ENCODE results near the gene C8B.

Gene C8B

DNA sequence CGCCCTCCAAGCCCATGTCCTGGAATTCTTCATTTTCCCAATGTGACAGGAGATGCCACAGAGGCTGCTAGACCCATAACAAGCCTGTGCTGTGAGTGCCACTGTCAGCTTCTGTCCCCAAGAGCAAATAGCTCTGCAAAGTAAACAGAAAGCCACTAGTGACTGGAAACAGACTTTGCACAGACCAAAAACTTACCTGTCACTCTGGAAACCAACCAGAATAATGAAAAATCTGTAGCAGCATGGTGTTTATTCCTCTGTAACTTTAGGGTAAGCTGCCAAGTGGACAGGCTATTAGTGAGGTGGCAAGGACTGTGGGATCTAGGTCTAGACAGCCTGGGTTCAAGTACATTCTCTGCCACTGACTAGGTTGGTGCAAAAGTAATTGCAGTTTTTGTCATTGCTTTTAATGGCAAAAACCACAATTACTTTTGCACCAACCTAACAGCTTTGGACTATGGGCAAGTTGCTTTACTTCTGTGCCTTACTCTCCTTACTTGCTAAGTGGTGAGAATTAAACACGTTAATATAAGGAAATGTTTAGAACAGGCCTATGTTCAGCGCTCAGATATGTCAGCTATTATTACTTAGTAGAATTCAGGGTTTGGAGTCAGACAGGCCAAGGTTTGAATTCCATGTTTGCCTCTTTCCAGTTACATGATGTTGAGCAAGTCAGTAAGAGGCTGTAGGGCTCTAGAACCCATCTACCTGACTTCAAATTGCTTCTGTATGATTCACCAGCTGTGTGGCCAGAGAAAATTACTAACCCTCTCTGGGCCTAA lies at the start of gene C8B:
TSS of gene C8B (minus strand) at position 100 of the 782 bp plus-strand sequence. CDS start at position 33, 67 bp downstream.
- no peak for DNase-seq (ENCODE audit: low read depth)

DNA sequence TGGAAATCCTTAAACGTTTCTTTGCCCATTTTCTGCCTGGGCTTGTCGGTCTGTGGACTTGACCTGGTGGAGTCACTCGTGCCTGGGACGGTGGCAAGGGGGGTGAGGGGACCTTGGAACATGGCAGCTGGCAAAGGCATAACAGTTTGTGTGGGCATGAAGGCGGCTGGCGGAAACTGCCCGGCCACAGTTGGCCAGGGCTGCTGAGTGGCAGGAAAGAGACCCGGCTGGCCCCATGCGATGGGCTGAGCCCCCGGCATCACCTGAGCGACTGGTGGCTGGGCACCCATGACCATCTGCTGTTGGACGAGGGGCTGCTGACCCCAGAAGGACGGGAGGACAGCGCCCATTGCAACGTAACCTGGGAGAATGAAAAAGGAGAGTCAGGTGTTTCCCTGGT lies 49.3 kb upstream of the C8B start:
- DNase-seq (ENCODE audit: low read depth) = no peak

DNA sequence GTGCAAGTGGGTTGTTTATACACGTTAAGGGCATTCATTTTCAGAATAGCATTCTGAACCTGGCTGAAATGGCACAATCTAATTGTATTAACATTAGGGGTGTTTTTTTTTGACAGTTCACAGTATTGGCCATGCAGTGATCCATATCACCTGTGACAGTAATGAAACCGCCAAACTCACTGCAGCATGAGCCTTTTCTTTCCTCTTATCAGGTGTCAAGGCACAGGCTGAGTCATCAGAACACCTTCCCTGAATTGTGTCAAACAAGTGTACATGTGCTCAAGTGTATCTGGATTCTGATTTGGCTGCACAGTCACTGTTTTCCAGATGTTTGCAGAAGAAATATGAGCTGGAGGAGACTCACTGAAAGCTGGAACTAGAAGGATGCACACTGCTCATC lies 47.7 kb upstream of the C8B start:
- DNase-seq (ENCODE audit: low read depth) = no peak

DNA sequence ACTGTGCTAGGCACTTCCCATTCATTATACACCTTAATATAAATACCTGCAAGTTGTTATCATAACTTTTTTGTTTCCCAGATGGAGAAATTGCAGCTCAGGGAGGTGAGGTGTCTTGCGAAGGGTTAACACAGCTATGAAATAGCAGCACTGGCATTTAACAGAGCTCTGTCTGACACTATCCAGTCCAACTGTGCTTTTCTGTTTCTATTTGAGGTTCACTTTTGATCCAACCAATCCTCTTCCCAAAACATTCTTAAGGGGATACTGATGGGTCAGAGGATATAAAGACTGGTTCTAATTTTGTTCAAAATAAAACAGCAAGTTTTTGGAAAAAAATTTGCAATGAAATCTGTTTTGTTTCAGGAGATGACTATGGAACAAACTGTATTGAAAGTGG lies 46.5 kb upstream of the C8B start:
- no peak for DNase-seq (ENCODE audit: low read depth)

DNA sequence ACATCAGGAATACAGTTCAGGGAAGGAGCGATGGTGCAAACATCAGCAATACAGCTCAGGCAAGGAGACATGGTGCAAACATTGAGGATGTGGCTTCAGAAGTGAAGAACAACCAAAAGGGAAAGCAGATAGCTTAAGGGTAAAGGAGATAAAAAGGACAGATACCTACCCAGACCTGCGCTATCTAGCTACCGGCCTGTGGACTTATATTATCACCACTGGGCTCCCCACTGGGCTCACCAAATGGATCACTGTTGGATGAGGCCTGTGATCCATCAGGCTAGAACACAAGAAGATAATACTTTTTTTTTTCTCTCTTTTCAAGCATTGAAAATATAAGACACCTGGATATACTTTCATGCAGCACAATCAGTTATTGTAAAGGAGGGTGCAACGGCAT lies 44.7 kb upstream of the C8B start:
- no peak for DNase-seq (ENCODE audit: low read depth)

DNA sequence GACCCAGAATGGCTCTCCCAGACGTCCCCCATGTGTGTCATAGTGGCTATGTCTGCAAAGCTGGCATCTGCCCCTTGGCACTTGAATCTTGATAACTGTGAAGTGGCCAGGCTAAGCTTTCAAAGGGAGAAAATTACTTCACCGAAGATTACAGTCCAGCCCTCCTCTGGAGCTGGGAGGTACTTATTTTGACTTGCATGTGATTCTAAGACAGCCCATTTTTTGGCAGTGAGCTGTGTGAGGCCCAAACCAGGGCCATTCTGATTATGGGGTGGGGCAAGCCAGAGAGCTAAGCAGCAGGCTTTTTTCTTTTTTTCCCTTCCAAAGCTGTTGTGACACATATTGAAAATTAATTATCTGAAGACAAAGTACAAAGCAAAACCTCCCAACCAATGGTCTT lies 42.1 kb upstream of the C8B start:
- no peak for DNase-seq (ENCODE audit: low read depth)

DNA sequence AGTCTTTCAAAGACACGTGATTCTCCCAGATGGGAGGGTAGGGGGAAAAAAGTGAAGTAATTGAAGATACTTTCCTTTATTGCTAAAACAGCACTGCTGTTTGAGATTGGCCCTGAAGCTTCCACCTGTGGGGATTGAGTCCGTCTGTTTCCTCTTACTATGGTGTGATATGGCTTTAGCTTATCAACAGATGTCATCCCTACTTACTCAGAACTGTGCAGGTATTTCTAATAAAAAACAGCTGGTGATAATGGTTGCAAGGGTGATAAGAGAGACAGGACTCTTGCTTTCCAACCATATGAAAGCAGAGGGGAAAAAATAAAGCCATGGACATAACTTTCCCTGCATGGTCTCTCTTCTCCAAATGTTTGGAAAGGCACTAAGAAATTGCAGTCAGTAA lies 41.7 kb upstream of the C8B start:
- no peak for DNase-seq (ENCODE audit: low read depth)

DNA sequence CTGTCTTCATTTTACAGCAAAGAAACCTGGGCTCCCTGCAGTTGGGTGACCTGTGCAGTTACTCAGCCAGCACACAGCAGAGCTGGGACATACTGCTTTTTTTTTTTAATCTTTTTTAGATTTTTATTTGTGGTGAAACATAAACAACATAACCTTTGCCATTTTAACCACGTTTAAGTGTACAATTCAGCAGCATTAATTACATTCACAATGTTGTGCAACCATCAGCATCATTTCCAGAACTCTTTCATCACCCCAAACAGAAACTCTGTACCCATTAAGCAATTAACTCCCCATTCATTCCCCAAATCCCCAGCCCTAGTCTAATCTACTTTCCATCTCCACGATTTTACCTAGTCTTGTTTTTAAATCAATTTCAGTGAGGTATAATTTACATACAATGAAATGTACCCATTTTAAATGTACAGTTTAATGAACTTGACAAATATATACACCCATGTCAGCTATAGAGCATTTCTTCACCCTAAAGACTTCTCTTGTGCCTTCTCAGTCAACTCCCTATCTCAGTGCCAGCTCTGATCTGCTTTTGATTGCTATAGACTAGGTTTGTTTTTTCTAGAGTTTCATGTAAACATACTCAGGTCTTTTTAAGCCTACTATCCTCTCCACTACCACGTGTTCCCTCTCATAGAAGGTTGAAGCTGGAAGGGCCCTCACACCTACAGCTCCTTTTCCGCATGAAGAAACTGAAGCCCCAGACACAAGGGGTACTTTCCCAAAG lies 37.8 kb upstream of the C8B start:
- DNase-seq (ENCODE audit: low read depth) = no peak

DNA sequence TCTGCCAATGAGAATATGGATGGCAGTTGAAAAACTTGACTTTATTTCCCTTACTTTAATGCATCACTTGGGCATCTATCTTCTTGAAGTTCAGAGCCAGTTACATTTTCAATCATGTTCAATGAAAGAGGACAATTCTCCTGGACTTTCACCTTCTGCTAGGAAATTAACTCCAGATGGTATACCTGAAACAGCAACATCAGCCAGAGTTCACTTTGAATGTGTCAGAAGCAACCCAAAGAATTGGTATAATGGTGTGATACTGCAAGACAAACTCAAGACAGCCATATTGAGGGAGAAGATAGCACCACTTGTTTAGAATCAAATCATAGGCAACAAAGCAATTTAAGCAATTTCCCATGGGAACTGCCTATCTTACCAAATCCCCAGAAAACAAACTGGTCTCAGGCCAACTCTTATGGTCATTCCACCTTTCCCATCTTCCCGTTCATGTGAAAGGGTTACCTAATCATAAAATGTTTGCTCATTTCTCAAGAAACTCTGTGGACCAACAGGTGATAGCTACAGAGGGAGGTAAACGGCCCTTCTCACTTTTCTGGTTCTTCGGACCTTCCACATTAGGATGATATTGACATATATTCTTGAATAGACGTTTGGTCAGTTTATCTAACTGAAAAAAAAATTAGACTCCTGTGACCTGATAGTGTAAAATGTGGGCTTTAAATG lies 29.7 kb upstream of the C8B start:
- no peak for DNase-seq (ENCODE audit: low read depth)

DNA sequence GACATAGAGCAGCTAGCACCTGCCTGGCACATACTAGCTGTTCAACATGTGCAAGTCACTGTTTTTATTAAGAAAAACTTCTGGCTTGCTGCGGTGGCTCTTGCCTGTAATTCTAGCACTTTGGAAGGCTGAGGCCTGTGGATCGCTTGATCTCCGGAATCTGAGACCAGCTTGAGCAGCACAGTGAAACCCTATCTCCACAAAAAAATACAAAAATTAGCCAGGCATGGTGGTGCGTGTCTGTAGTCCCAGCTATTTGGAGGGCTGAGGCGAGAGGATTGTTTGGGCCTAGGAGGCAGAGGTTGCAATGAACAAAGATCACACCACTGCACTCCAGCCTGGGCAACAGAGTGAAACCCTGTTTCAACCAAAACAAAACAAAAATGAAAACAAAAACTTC lies 27.7 kb upstream of the C8B start:
- DNase-seq (ENCODE audit: low read depth) = no peak

DNA sequence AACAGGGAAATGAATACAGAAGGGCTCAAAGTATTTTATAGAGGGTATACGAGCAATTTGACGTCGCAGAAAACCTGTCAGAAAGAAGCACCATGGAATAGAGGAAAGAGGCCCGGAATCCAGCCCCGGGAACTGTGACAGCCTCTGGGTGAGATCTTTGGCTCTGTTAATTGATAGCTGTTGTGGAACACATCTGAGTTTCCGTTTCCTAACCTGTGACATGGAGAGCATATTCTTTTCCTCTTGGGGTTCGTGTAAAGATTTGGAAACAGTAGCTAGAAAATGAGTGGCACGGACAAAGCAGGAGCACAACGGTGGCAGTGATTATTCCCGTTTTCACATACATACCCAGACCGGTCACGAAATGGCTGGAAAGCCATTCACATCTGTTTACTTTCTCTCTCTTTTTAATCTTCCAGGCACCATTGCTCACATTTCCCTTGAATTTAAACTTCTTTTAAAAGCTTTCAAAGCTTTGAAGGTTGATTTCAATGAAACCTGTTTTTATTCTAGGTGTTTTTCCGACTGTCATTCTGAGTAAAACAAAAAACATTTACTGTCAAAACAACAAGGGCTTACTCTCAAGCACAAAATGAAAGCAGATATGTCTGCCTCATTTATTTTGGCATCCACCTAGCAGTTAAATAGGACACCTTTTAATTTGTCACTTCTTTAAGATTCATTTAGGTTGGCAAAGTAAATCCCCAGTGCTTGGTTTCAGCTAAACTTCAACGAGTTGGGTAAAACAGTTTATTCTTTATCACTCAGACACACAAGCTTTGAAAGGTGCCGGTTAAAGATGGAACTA lies 26.7 kb upstream of the C8B start:
- DNase-seq (ENCODE audit: low read depth) = no peak

DNA sequence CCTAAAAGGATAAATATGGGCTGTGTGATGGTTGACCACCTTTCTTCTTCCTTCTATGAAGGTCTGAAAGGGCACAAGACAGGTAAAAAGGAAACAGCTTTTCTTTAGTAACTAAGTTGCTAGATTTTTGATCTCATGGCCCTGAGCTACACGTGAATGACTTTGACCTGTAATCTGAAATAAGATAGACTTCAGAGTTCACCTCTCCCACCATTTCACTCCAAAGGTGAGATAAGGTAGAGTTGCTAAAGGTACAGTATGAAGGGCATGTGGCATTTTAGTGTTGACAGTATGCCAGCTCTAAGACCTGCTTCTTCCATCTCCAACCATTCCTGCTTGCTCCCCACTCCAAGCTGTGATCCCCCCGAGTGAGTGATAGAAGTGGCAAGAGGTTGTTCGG lies 25.8 kb upstream of the C8B start:
- no peak for DNase-seq (ENCODE audit: low read depth)

DNA sequence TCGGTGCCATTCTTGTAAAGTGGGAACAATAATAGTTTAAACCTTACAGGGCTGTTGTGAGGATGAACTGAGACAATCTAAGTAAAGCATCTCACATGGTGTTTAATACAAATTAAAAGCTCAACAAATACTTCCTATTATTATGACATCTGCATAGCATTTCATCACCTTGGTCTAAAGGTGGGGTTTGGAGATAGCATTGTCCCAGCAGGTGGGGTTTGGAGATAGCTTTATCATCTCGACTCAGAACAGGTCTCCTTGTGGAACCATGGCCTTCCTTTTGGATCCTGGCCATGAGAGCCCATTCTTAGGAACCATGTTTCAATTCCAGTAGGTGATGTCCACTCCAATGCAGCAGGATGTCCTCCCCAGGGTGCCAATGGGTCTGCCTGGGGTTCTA lies 20.6 kb upstream of the C8B start:
- DNase-seq (ENCODE audit: low read depth) = no peak

DNA sequence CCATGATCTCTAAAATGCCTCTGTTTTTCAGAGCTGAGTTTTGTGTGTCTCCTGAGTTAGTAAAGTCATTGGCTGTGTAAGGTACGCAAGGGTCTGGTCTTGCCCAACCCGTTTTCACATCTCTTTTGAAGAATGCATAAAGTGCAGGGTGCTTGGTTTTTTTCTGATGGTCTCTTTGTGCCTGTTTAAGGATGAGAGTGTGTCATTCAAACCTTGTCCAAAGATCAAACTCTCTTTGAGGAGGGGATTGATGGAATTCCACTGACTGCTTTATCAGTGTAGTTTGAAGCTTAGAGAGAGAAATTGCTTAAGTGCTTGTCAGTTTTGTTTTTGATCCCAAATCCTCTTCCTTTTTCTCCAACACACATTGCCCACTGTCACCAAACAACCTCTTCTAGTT lies 20.0 kb upstream of the C8B start:
- DNase-seq (ENCODE audit: low read depth) = no peak

DNA sequence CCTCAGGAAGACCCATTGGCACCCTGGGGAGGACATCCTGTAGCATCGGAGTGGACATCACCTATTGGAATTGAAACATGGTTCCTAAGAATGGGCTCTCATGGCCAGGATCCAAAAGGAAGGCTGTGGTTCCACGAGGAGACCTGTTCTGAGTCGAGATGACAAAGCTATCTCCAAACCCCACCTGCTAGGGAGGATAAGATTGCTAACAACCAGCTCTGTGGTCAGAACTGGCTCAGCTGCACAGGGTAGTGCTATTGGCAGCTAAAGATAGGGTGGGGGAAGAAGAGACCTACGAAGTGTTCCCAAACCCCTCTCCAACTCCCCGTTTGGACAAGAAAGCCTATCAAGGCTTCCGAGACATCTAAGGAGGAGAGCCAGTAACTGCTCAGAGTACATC lies 17.7 kb upstream of the C8B start:
- DNase-seq (ENCODE audit: low read depth) = no peak

DNA sequence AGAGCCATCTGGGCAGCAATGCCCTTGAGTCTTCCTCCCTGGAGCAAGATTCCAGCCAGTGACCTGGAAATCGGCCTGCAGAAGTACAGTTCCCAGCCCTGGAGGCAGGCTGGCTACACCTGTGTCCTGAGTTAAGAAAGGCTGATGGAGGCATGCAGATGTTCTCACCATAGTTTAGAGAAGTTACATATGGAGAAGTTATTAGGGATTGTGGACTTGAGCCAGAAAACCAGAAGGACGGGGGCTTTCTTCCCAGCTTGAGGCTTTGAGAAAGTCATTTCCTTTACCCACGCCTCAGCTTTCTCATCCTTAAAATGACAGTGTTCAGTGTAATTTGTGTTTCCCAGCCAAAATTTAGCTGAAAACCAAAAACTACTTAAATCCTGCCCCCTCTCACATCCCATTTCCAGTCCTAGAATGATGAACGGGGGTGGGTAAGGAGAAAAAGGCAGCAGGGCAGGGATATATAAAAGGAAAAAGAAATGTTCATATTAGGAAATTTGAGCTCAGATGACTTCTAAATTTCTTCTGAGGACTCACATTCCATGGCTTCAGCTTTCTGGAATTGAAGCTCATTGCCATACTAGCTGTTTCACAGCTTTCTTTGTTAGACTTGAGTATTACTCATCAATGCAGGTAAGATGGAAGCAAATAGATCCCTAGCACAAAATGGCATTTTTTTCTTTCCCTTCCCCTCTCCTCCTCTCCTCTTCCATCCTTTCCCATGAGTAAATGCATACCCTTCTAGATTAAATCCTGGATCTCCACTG lies 14.4 kb upstream of the C8B start:
- no peak for DNase-seq (ENCODE audit: low read depth)

DNA sequence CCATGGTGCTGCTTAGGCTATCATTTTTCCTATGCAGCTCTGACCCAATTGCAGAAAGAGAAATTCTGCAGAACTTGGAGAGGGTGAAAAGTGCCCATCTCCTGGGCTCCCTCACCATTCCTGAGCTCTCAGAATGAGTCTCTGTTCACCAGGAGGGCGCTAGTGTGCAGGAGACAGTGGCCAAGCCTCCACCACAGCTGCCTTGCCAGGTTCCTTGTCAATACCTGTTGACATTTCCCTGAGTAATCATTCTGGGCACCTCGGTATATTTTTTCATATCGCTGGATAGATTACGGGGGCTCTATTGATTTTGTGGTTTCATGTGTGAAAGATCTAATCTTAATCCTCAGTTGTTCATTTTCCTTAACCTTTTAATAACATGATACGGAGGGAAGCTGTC lies 13.0 kb upstream of the C8B start:
- no peak for DNase-seq (ENCODE audit: low read depth)

DNA sequence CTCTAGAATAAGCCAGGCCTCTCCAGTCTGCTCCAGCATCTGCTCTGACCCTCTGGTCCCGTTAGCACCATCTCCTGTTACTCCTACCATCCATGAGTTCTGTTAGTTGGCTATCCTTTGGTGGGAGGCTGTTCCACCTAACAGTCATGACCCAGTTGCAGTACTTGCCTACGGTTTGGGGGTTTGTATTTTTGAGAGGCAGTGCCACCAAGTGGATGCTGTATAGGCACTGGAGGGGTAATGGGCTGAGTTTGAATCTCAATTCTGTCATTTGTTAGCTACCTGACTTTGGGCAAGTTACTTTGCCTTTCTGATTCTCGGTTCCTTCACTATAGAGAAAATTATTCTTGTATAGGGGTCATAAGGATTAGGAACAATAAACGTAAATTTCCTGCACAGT lies 12.1 kb upstream of the C8B start:
- DNase-seq (ENCODE audit: low read depth) = no peak

DNA sequence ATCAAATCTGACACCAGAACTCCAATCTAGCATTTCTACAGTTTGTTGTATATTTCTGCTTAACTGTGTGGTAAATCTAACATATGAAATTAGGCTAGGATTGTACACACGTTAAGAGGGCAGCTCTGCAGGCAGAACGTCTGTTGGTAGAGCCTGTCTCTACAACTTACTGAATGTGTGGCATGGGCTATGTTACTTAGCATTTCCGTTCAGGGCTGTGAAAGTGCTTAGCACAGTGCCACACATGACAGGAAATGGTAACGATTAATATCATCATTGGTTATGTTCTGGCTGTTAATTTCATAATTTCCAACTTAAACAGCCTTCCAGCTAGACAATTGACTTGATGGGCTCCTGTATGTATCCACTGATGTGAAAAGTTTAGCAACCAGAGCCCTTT lies 9.6 kb upstream of the C8B start:
- DNase-seq (ENCODE audit: low read depth) = no peak

DNA sequence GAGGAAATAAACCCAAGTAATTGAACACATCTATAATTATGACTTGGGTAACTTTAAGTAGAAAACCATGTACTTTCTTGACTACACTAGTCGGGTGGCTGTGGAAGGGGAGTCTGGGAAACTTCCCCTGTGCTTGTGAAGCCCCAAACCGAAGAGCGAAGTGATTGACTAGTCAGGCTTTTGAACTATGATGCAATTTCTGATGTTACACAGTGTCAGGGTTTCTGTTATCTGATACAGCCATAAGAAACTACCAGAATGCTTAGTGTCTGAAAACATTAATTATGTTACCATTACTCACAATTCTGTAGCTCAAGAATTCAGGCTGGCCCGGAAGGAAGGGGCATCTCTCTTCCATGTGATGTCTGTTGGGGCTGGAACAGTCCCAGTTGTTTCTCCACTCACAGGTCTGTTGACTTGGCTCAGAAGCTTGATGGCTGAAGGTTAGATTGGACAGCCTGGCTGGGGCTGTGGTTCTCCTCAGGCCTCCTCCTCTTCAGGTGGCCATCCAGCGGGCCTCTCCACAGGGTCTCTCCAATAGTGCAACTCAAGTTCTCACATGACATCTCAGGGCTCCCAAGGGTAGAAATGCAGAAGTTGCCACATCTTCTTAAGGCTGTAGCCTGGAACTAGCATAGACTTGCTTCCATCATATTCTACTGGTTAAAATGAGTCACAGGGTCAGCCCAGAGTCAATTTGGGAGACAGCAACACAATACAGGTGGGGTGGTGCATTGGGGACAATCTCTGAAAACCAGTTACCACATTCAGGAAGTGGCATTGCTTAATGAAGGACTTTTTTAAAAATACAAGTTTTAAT lies 8.3 kb upstream of the C8B start:
- no peak for DNase-seq (ENCODE audit: low read depth)

DNA sequence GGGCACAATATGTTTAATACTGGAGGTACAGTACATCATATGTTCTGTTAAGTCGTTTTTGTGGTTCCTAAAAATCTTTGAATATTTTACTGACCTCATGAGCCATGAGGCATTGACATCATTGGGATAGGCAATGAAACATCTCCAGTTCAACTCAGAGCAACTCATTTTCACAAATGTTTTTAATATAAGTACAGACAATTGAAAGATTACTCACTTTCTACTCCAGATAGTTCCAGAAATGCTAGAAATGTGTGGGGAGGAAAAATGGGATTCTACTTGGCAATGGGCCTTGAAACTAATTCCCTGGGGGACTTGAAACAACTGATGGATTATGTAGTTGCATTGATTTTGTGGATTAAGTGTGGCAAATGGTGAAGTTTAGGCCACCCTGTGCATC lies 7.2 kb upstream of the C8B start:
- no peak for DNase-seq (ENCODE audit: low read depth)
